Endothelial cell of umbilical vein (primary cell): ENCODE data around the gene CREG2. TPM values are rescaled to one million over a fixed set of nuclear protein-coding genes. Genes with fewer than 3 reads are reported as not detected.

Experiments
- BruUV-seq: library from RNA; stranded (reverse); fragments of 400-500 nt; replicated peaks from 2 replicates; lab custom pipeline; 2021; lab: Mats Ljungman, UMichigan
- CTCF ChIA-PET: fragments of 300-600, 350-600 bp; sonication (Branson Sonifier 250); formaldehyde crosslinking; loops from one replicate; lab custom pipeline; 2021; ENCODE audit warnings: antibody characterized with exemption, inconsistent platforms; lab: Charles Lee
- POLR2A ChIA-PET: fragments of 300-600, 350-600 bp; sonication (Branson Sonifier 250); formaldehyde crosslinking; loops from one replicate; lab custom pipeline; 2021; ENCODE audit warnings: antibody characterized with exemption, inconsistent platforms; lab: Charles Lee
- DNase-seq: peaks from one replicate; pipeline ENCODE4 v3.0.0-alpha.2; 2011; ENCODE audit warnings: low read depth, low spot score
- FAIRE-seq: peaks from 2 replicates; lab custom pipeline; 2011; peaks lifted over from hg19 to GRCh38; lab: Jason Lieb, UNC
- H2AFZ ChIP-seq: 2 replicates; pipeline ENCODE4 v1.6.0; 2012; ENCODE audit warnings: low read depth, low read length, control low read depth, inconsistent platforms
- H3K27ac ChIP-seq: 2 replicates; pipeline ENCODE4 v1.5.1; 2011; ENCODE audit warnings: low read depth, mild to moderate bottlenecking, control low read depth, low read length, moderate library complexity; ENCODE audit not compliant: insufficient read depth
- H3K27me3 ChIP-seq, 2 experiments: 2 replicates each; pipeline versions ENCODE4 v1.6.0 to v1.6.1; 2011; ENCODE audit warnings: low read length in 2 of 2, mixed read lengths in 1 of 2; ENCODE audit not compliant: control insufficient read depth in 2 of 2, insufficient read depth in 2 of 2
- H3K36me3 ChIP-seq, 2 experiments: 2 replicates in 1 of 2; 3 replicates in 1 of 2; pipeline ENCODE4 v1.5.1; 2011; ENCODE audit warnings: low read length in 2 of 2, mild to moderate bottlenecking in 1 of 2, moderate library complexity in 1 of 2; ENCODE audit not compliant: control insufficient read depth in 2 of 2, insufficient read depth in 2 of 2; ENCODE audit errors: extremely low read depth in 1 of 2
- H3K4me1 ChIP-seq: 3 replicates; pipeline ENCODE4 v1.5.1; 2011; ENCODE audit warnings: mild to moderate bottlenecking, low read length; ENCODE audit not compliant: control insufficient read depth, insufficient read depth; ENCODE audit errors: extremely low read depth
- H3K4me2 ChIP-seq: 2 replicates; pipeline ENCODE4 v1.6.1; 2011; ENCODE audit warnings: low read length, control low read depth, mixed read lengths; ENCODE audit not compliant: insufficient read depth
- H3K4me3 ChIP-seq, 3 experiments: fragments of 200-600 bp in 1 of 3; sonication (generic), shearing (Covaris generic) in 1 of 3; replicated peaks in 1 of 3; 2 replicates each; pipeline ENCODE4 v1.5.1; 2011 to 2016; ENCODE audit warnings: control low read depth in 3 of 3, low read length in 3 of 3, mild to moderate bottlenecking in 2 of 3, inconsistent platforms in 1 of 3, low read depth in 1 of 3, moderate library complexity in 1 of 3; ENCODE audit not compliant: insufficient read depth in 1 of 3
- H3K79me2 ChIP-seq: 2 replicates; pipeline ENCODE4 v1.6.0; 2012; ENCODE audit warnings: low read length, inconsistent platforms; ENCODE audit not compliant: control insufficient read depth, insufficient read depth
- H3K9ac ChIP-seq: replicated peaks from 2 replicates; pipeline ENCODE3; 2011; ENCODE audit warnings: low read length, control low read depth; ENCODE audit not compliant: insufficient read depth; ENCODE audit errors: extremely low read depth
- H3K9me1 ChIP-seq: replicated peaks from 3 replicates; pipeline ENCODE4 v1.6.0; 2011; ENCODE audit warnings: mild to moderate bottlenecking, low read length; ENCODE audit not compliant: control insufficient read depth, insufficient read depth; ENCODE audit errors: extremely low read depth
- H3K9me3 ChIP-seq: replicated peaks from 2 replicates; pipeline ENCODE4 v1.5.1; 2012; ENCODE audit warnings: low read length, inconsistent platforms; ENCODE audit not compliant: control insufficient read depth, insufficient read depth
- H4K20me1 ChIP-seq: replicated peaks from 2 replicates; pipeline ENCODE3; 2011; ENCODE audit warnings: mild to moderate bottlenecking, low read length; ENCODE audit not compliant: control insufficient read depth, insufficient read depth; ENCODE audit errors: extremely low read depth
- EZH2 ChIP-seq: IDR thresholded peaks from 2 replicates; pipeline ENCODE4 v1.6.1; 2012; ENCODE audit warnings: borderline replicate concordance, low read depth, mild to moderate bottlenecking, moderate library complexity, low read length, inconsistent platforms; ENCODE audit not compliant: severe bottlenecking
- FOS ChIP-seq: IDR thresholded peaks from 2 replicates; pipeline ENCODE4 v1.6.1; 2011; ENCODE audit warnings: mild to moderate bottlenecking, low read length, moderate library complexity, borderline replicate concordance; ENCODE audit not compliant: insufficient read depth
- GATA2 ChIP-seq: IDR thresholded peaks from 2 replicates; pipeline ENCODE4 v1.7.0; 2011; ENCODE audit warnings: low read depth, mild to moderate bottlenecking, moderate library complexity, mixed read lengths, low read length; ENCODE audit not compliant: insufficient read length, insufficient read depth
- JUN ChIP-seq: IDR thresholded peaks from 2 replicates; pipeline ENCODE4 v1.6.1; 2011; ENCODE audit warnings: borderline replicate concordance, low read depth; ENCODE audit not compliant: insufficient read length, insufficient read depth
- MYC ChIP-seq: IDR thresholded peaks from one replicate; pipeline ENCODE4 v1.6.1; 2011; ENCODE audit warnings: mild to moderate bottlenecking, low read depth, low read length
- POLR2A ChIP-seq: IDR thresholded peaks from 2 replicates; pipeline ENCODE4 v1.6.1; 2012; ENCODE audit warnings: low read depth, mild to moderate bottlenecking, control low read depth, low read length
- POLR2AphosphoS5 ChIP-seq: IDR thresholded peaks from 2 replicates; pipeline ENCODE4 v1.6.1; 2012; ENCODE audit warnings: low read depth, mild to moderate bottlenecking, control low read depth, low read length, moderate library complexity; ENCODE audit not compliant: insufficient read depth
- dilution Hi-C: fragments of 300-500 bp; cut with MboI; formaldehyde crosslinking; loops from one replicate; pipeline ENCODE4 v1.15.0; 2019; ENCODE audit warnings: low sequenced_read_pairs; ENCODE audit not compliant: extremely low pct_ligation_motif_present
- intact Hi-C: fragments of 100-400 bp; cut with micrococcal nuclease; formaldehyde crosslinking; loops from one replicate; pipeline ENCODE4 v1.10.0; 2022
- polyA plus RNA-seq, 4 experiments: library from polyadenylated mRNA; depleted of rRNA in 3 of 4; stranded (reverse) in 3 of 4; unstranded in 1 of 4; fragments of >200 nt; gene quantifications; 2 replicates each; pipeline versions ENCODE4 v1.2.1 to v1.2.3, GENCODE V29; 2011 to 2012; ENCODE audit warnings: missing spikeins in 1 of 4
- total RNA-seq: library from RNA; stranded (reverse); gene quantifications from 2 replicates; pipeline ENCODE4 v1.2.3, GENCODE V29; 2021
- TF ChIP-seq, protein P1 (sequence below), 2 donors: IDR thresholded peaks; 1 replicate in 1 of 2; 2 replicates in 1 of 2; pipeline ENCODE4 v1.5.1; 2011; ENCODE audit warnings: low read length in 2 of 2, mild to moderate bottlenecking in 2 of 2, moderate library complexity in 2 of 2, control low read depth in 1 of 2, inconsistent platforms in 1 of 2, low read depth in 1 of 2; ENCODE audit not compliant: insufficient read depth in 1 of 2; ENCODE audit errors: extremely low read depth in 1 of 2
- TF ChIP-seq, protein P2 (sequence below): IDR thresholded peaks from 2 replicates; pipeline ENCODE4 v1.6.1; 2011; ENCODE audit not compliant: insufficient read depth, insufficient read length

The CREG2 gene
- total and polyA plus RNA-seq, 2 donors (not counting 3 experiments of a cell fraction or from before 2014, with no cell fraction given): 0.48 to 2.0 TPM

DNA sequence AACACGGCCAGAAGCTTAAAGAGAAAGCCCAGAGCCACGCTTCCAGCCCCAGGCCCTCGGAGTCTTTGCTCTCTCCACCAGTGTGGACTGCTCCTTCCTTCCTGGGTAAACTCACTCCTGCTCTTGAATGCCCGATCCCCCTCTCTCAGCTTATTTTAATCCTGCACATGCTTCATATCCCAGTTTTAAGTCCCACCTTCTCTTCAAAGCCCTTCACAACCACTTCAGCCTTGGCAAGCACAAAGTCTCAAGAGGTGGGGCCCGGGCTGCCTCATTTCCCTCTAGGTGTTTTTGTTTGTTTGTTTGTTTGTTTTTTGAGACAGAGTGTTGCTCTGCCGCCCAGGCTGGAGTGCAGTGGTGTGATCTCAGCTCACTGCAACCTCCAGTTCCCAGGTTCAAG, 21.6 kb upstream of the CREG2 start:
- H3K27ac ChIP-seq: no peak overlapping the region
- H3K36me3 ChIP-seq: no peaks in the 10 kb centered on the region
- no peak overlapping the region for H3K9ac ChIP-seq
- H3K4me3 ChIP-seq: no peak overlapping the region
- no peak overlapping the region for H2AFZ ChIP-seq
- H3K4me2 ChIP-seq: no peak overlapping the region
- H3K9me3 ChIP-seq: no peaks in the 10 kb centered on the region
- CTCF ChIA-PET: interaction anchor here (1.2 to 7.8 kb wide), 7 partner anchors 10 to 132 kb away, joined by 3 to 55 read pairs (median 4); partner anchors contain the start of gene CREG2
- no peak for DNase-seq
- no peaks in the 10 kb centered on the region for H3K9me1 ChIP-seq
- H3K79me2 ChIP-seq: no peaks in the 10 kb centered on the region
- POLR2A ChIA-PET: interaction anchor here (0.7 kb wide), 1 partner anchor 368 kb away, joined by 3 read pairs; no protein-coding TSS in a partner anchor
- peaks cover 3 to 19% of the 10 kb centered on the region in 2 experiments for H3K27me3 ChIP-seq
- TF ChIP-seq MYC: no peak
- no peak for TF ChIP-seq POLR2AphosphoS5
- TF ChIP-seq EZH2: no peak
- no peak for TF ChIP-seq JUN
- TF ChIP-seq FOS: no peak
- no peak for TF ChIP-seq POLR2A
- TF ChIP-seq, protein P1, sequence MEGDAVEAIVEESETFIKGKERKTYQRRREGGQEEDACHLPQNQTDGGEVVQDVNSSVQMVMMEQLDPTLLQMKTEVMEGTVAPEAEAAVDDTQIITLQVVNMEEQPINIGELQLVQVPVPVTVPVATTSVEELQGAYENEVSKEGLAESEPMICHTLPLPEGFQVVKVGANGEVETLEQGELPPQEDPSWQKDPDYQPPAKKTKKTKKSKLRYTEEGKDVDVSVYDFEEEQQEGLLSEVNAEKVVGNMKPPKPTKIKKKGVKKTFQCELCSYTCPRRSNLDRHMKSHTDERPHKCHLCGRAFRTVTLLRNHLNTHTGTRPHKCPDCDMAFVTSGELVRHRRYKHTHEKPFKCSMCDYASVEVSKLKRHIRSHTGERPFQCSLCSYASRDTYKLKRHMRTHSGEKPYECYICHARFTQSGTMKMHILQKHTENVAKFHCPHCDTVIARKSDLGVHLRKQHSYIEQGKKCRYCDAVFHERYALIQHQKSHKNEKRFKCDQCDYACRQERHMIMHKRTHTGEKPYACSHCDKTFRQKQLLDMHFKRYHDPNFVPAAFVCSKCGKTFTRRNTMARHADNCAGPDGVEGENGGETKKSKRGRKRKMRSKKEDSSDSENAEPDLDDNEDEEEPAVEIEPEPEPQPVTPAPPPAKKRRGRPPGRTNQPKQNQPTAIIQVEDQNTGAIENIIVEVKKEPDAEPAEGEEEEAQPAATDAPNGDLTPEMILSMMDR (IDR thresholded peaks at IDR 0.05; ENCODE audit: extremely low read depth in 1 of 2, insufficient read depth in 1 of 2, low read depth in 1 of 2, low read length in 2 of 2): no peak
- TF ChIP-seq GATA2: no peak
- TF ChIP-seq, protein P2, sequence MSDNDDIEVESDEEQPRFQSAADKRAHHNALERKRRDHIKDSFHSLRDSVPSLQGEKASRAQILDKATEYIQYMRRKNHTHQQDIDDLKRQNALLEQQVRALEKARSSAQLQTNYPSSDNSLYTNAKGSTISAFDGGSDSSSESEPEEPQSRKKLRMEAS: no peak
- no peaks in the 10 kb centered on the region for H3K4me1 ChIP-seq
- no TSS peak for BruUV-seq
- FAIRE-seq: no peak
- dilution Hi-C loops (no loop called here), intact Hi-C loops (no loop called here)
- no peaks in the 10 kb centered on the region for H4K20me1 ChIP-seq
